ENCODE data around the gene PPL.

DNA sequence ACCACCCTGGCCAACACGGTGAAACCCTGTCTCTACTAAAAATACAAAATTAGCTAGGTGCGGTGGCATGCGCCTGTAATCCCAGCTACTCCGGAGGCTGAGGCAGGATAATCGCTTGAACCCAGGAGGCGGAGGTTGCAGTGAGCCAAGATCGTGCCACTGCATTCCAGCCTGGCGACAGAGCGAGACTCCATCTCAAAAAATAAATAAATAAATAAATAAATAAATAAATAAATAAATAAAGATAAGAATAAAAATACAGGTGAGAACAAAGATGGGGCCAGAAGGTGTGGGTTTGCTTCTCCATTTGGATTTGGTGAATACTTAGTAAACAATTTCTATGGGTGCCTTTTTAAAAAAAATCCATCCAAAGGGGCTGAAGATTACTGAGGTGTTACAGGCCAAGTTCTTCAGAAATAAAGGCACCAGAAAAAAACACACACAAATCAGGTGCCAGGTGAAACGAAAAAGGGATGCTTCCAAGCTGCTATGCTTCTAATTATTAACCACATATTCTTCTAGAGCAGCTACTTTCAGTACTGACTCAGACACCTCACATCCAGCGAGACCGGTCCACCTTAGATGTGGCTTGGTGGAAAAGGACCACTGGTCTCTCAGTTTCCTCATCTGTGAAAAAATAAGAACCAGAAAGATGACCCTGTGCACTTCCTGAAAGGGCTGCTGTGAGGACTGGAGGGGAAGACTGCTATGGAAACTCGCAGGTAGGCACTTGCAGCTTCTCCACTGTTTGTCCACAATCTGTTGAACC lies 99.0 kb downstream of the PPL start:
- TF ChIP-seq POLR2A (IDR thresholded peaks at IDR 0.05; ENCODE audit: low read length) (no peak), GATA1 (IDR thresholded peaks at IDR 0.05; ENCODE audit: low read depth, low read length) (no peak)
